WERI-Rb-1 (cell line): ENCODE data around the gene EYA2.

ENCODE experiments used
- DNase-seq: peaks from one replicate; pipeline ENCODE4 v3.0.0-alpha.2; 2020
- H3K27ac ChIP-seq: fragments of 250-450 bp; sonication (Bioruptor Pico); 2 replicates; pipeline ENCODE4 v1.5.1; 2020; ENCODE audit warnings: mild to moderate bottlenecking, moderate library complexity
- H3K27me3 ChIP-seq: fragments of 250-450 bp; sonication (Bioruptor Pico); 2 replicates; pipeline ENCODE4 v1.5.1; 2021; ENCODE audit warnings: mild to moderate bottlenecking, low read depth, moderate library complexity; ENCODE audit not compliant: insufficient read depth, severe bottlenecking
- H3K36me3 ChIP-seq: fragments of 250-450 bp; sonication (Bioruptor Pico); 2 replicates; pipeline ENCODE4 v1.5.1; 2020; ENCODE audit warnings: mild to moderate bottlenecking, moderate library complexity
- H3K4me3 ChIP-seq: 2 replicates; pipeline ENCODE4 v1.5.1; 2011; ENCODE audit warnings: low read depth, mild to moderate bottlenecking, control low read depth, low read length
- H3K9me3 ChIP-seq: fragments of 250-450 bp; sonication (Bioruptor Pico); 2 replicates; pipeline ENCODE4 v1.5.1; 2021; ENCODE audit warnings: mild to moderate bottlenecking, moderate library complexity; ENCODE audit not compliant: severe bottlenecking
- TF ChIP-seq, protein P1 (sequence below): IDR thresholded peaks from 2 replicates; pipeline ENCODE4 v1.5.1; 2011; ENCODE audit warnings: low read depth, mild to moderate bottlenecking, control low read depth, inconsistent platforms, low read length

EYA2 gene

DNA sequence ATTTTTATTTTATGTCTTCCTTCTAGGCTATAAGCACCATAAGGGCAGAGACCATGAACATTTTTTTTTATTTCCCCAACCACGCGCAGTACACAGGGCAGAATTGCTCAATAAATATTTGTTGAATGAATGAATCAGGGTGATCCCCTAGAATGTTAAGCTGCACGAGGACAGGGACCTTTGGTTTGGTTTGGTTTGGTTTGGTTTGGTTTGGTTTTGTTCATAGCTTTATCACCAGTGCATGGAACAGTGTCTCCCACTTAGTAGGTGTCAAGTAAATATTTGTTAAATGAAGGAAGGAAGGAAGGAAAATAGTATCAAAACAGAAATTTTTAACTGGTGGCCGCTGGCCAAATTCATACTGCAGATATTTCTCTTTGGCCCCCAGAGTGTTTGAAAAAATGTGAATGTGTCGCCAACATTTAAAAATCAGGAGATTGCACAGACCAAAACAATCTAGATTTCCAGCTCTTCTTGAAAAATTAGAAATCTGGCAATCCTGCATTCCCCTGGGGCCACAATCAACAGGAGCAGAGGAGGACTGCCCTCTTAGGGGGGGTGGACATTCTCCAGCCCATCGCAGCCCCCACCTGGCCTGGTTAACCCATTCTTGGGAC, 205.3 kb downstream of the EYA2 start:
- no peak overlapping the region for H3K27ac ChIP-seq
- no peaks in the 10 kb centered on the region for H3K27me3 ChIP-seq
- no peaks in the 10 kb centered on the region for H3K9me3 ChIP-seq
- TF ChIP-seq, protein P1, sequence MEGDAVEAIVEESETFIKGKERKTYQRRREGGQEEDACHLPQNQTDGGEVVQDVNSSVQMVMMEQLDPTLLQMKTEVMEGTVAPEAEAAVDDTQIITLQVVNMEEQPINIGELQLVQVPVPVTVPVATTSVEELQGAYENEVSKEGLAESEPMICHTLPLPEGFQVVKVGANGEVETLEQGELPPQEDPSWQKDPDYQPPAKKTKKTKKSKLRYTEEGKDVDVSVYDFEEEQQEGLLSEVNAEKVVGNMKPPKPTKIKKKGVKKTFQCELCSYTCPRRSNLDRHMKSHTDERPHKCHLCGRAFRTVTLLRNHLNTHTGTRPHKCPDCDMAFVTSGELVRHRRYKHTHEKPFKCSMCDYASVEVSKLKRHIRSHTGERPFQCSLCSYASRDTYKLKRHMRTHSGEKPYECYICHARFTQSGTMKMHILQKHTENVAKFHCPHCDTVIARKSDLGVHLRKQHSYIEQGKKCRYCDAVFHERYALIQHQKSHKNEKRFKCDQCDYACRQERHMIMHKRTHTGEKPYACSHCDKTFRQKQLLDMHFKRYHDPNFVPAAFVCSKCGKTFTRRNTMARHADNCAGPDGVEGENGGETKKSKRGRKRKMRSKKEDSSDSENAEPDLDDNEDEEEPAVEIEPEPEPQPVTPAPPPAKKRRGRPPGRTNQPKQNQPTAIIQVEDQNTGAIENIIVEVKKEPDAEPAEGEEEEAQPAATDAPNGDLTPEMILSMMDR = no peak
- H3K4me3 ChIP-seq = no peak overlapping the region
- no peak for DNase-seq
- peaks cover 98% of the 10 kb centered on the region for H3K36me3 ChIP-seq

DNA sequence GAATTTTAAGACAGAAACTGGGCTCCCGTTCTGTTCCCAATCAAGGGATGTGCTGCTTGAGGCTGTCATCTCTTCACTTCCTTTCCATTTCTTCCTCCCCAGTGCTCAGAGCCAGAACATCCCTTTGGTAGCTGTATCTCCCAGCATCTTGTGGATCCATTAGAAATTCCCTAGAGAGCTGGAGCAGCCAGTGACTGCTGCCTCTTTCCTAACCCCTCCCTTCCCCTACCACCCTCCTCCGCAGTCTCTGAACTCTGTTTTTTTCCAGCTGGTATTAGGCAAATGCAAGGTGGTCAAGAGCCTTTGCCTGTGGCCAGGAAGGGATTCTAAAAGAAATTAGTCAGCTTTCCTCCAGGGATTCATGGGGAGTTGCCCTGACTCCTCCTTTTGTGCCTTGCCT, 208.0 kb downstream of the EYA2 start:
- no peaks in the 10 kb centered on the region for H3K9me3 ChIP-seq
- H3K27me3 ChIP-seq = no peaks in the 10 kb centered on the region
- DNase-seq = no peak
- H3K4me3 ChIP-seq = no peak overlapping the region
- peaks cover 91% of the 10 kb centered on the region for H3K36me3 ChIP-seq
- TF ChIP-seq, protein P1 = no peak
- no peak overlapping the region for H3K27ac ChIP-seq

DNA sequence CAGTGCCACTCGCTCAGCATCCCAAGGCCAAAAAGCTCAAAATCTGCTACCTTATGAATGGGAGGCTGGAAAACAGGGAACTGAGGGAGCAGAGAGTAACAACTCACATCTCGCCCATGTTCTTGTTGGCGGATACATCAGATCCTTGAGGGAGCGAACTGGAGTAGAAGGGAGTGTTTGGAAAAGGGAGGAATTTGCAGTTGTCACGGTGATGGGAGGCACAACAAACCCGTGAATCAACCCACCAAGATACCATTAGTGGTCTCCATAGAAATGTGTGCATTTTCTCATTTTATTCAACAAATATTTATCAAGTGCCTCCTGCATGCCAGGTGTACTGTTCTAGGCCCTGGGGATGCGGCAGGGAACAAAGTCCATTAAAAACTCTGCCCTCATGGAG, 212.1 kb downstream of the EYA2 start:
- Histone ChIP-seq H3K9me3 (peaks cover 4% of the 10 kb centered on the region), H3K4me3 (no peak overlapping the region), H3K27me3 (no peaks in the 10 kb centered on the region), H3K36me3 (peaks cover 78% of the 10 kb centered on the region), H3K27ac (no peak overlapping the region)
- DNase-seq = no peak
- TF ChIP-seq, protein P1 = no peak

DNA sequence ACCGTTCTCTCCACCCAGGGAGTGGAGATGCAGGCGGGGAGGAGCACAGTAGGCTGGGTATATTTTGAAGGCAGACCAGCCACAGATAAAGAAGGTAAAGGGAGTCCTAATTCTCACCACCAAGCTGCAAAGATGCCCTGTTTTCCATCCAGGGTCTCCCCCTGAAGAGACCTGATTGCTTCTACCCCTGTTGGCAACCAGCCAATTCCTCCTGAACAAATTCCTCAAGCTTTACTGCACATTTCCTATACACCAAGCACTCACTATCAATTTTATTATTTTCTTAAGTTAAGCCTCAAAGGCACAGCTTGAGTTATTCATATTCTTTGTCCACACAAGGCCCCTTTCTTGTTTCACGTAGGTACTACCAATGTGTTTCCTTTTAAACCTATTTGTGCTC, 214.4 kb downstream of the EYA2 start:
- Histone ChIP-seq H3K36me3 (peaks cover 64% of the 10 kb centered on the region), H3K27ac (no peak overlapping the region), H3K27me3 (no peaks in the 10 kb centered on the region), H3K9me3 (peaks cover 4% of the 10 kb centered on the region), H3K4me3 (no peak overlapping the region)
- TF ChIP-seq, protein P1 = no peak
- DNase-seq = no peak

DNA sequence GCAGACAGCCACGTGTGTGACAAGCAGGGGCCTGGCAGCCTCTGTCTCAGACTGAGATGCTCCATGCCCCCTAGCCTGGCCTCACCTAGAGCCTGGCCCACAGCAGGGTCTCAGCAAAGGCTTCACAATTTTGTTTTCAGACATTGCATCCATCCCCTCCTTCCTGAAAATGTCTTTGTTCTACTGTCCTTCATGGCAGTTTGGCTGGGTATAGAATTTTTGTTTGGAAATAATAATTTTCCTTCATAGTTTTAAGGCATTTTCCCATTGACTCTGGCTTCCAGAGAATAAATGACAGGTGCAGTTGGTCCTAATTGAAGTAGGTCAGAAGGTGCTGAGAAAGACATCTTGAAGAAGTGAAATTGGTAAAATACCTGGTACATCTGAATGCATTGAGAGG, 216.2 kb downstream of the EYA2 start:
- DNase-seq = no peak
- Histone ChIP-seq H3K4me3 (no peak overlapping the region), H3K27ac (no peak overlapping the region), H3K27me3 (no peaks in the 10 kb centered on the region), H3K36me3 (peaks cover 63% of the 10 kb centered on the region), H3K9me3 (peaks cover 4% of the 10 kb centered on the region)
- TF ChIP-seq, protein P1 = no peak

DNA sequence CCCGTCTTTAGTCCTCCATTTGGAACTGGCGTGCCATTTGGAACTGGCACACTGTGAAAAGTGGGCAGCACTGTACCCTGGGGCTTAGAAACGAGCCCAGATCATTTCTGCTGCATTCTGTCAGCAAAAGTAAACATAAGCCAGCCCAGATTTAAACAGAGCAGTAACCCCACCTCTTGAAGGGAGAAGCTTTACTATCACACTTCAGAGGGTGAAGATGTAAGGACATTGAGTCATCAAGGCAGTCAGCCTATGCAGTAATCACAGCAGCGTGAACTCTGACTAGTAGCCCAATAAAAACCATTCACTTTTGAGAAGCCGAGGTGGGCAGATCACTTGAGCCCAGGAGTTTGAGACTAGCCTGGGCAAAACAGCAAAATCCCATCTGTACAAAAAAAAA, 216.9 kb downstream of the EYA2 start:
- DNase-seq = no peak
- H3K27ac ChIP-seq = no peak overlapping the region
- peaks cover 59% of the 10 kb centered on the region for H3K36me3 ChIP-seq
- no peaks in the 10 kb centered on the region for H3K27me3 ChIP-seq
- H3K9me3 ChIP-seq = peaks cover 4% of the 10 kb centered on the region
- TF ChIP-seq, protein P1 = no peak
- no peak overlapping the region for H3K4me3 ChIP-seq
